H9 (cell line): Measurements from ENCODE around the gene PLXNA2. TPM values are rescaled to one million over a fixed set of nuclear protein-coding genes. Genes with fewer than 3 reads are reported as not detected.

Experiments
- DNase-seq: peaks from one replicate; pipeline ENCODE4 v3.0.0-alpha.2; 2017
- H2AFZ ChIP-seq: one replicate; pipeline ENCODE4 v1.6.1; 2013; ENCODE audit warnings: mild to moderate bottlenecking, low read length, control low read depth, moderate library complexity
- H2AK5ac ChIP-seq: 2 replicates; pipeline ENCODE4 v1.6.1; 2013; ENCODE audit warnings: low read length, control low read depth, mixed read lengths; ENCODE audit not compliant: insufficient read length
- H2BK120ac ChIP-seq: one replicate; pipeline ENCODE4 v1.6.1; 2013; ENCODE audit warnings: low read depth, mild to moderate bottlenecking, low read length, control low read depth, inconsistent platforms; ENCODE audit not compliant: poor library complexity, severe bottlenecking
- H2BK12ac ChIP-seq: 2 replicates; pipeline ENCODE4 v1.6.1; 2013; ENCODE audit warnings: low read length, control low read depth, mixed read lengths, low read depth; ENCODE audit not compliant: insufficient read length
- H2BK15ac ChIP-seq: 2 replicates; pipeline ENCODE4 v1.6.1; 2013; ENCODE audit warnings: low read depth, low read length, control low read depth
- H2BK20ac ChIP-seq: one replicate; pipeline ENCODE4 v1.6.1; 2013; ENCODE audit warnings: low read depth, mild to moderate bottlenecking, low read length, control low read depth, inconsistent platforms; ENCODE audit not compliant: poor library complexity, severe bottlenecking
- H2BK5ac ChIP-seq: 2 replicates; pipeline ENCODE4 v1.6.1; 2013; ENCODE audit warnings: low read length, control low read depth, mixed read lengths; ENCODE audit not compliant: insufficient read length
- H3K14ac ChIP-seq: 2 replicates; pipeline ENCODE4 v1.6.1; 2013; ENCODE audit warnings: low read length, control low read depth; ENCODE audit not compliant: insufficient read depth
- H3K18ac ChIP-seq: 2 replicates; pipeline ENCODE4 v1.6.1; 2013; ENCODE audit warnings: low read depth, mild to moderate bottlenecking, mixed read lengths, low read length, control low read depth; ENCODE audit not compliant: insufficient read length
- H3K23ac ChIP-seq: 2 replicates; pipeline ENCODE4 v1.6.1; 2013; ENCODE audit warnings: low read length, control low read depth, mixed read lengths, low read depth; ENCODE audit not compliant: insufficient read length
- H3K23me2 ChIP-seq: 2 replicates; pipeline ENCODE4 v1.6.1; 2013; ENCODE audit warnings: low read depth, mild to moderate bottlenecking, mixed read lengths, low read length, control low read depth; ENCODE audit not compliant: insufficient read length, poor library complexity, severe bottlenecking
- H3K27ac ChIP-seq: 2 replicates; pipeline ENCODE4 v1.5.1; 2013; ENCODE audit warnings: low read length, control low read depth, mixed read lengths, low read depth; ENCODE audit not compliant: insufficient read length
- H3K27me3 ChIP-seq: 2 replicates; pipeline ENCODE4 v1.6.1; 2013; ENCODE audit warnings: low read length, control low read depth, inconsistent platforms; ENCODE audit not compliant: insufficient read depth
- H3K4ac ChIP-seq: 2 replicates; pipeline ENCODE4 v1.6.1; 2013; ENCODE audit warnings: low read depth, mild to moderate bottlenecking, control low read depth, inconsistent platforms, low read length, moderate library complexity
- H3K4me1 ChIP-seq: 2 replicates; pipeline ENCODE4 v1.6.1; 2013; ENCODE audit warnings: low read length, control low read depth, inconsistent platforms; ENCODE audit not compliant: insufficient read depth
- H3K4me2 ChIP-seq: 2 replicates; pipeline ENCODE4 v1.6.1; 2013; ENCODE audit warnings: low read length, control low read depth, mixed read lengths; ENCODE audit not compliant: insufficient read length, insufficient read depth
- H3K56ac ChIP-seq: 2 replicates; pipeline ENCODE4 v1.6.1; 2013; ENCODE audit warnings: low read depth, mild to moderate bottlenecking, mixed read lengths, low read length, control low read depth; ENCODE audit not compliant: insufficient read length
- H3K79me1 ChIP-seq: 2 replicates; pipeline ENCODE4 v1.6.1; 2013; ENCODE audit warnings: low read depth, mild to moderate bottlenecking, moderate library complexity, low read length, control low read depth, inconsistent platforms; ENCODE audit not compliant: insufficient read depth, poor library complexity, severe bottlenecking
- H3K79me2 ChIP-seq: 2 replicates; pipeline ENCODE4 v1.6.1; 2013; ENCODE audit warnings: low read length, control low read depth, inconsistent platforms; ENCODE audit not compliant: insufficient read depth
- H3K9ac ChIP-seq: 2 replicates; pipeline ENCODE4 v1.6.1; 2013; ENCODE audit warnings: low read length, control low read depth, mixed read lengths; ENCODE audit not compliant: insufficient read length; ENCODE audit errors: extremely low read depth
- H3K9me3 ChIP-seq: one replicate; pipeline ENCODE4 v1.6.1; 2013; ENCODE audit warnings: low read depth, low read length, inconsistent platforms; ENCODE audit not compliant: control insufficient read depth
- H3T11ph ChIP-seq: one replicate; pipeline ENCODE4 v1.6.1; 2013; ENCODE audit warnings: mild to moderate bottlenecking, low read length, control low read depth, inconsistent platforms
- H4K20me1 ChIP-seq: one replicate; pipeline ENCODE4 v1.6.1; 2013; ENCODE audit not compliant: control insufficient read depth, insufficient read length, insufficient read depth
- H4K5ac ChIP-seq: 2 replicates; pipeline ENCODE4 v1.6.1; 2013; ENCODE audit warnings: low read depth, mild to moderate bottlenecking, mixed read lengths, low read length, control low read depth; ENCODE audit not compliant: insufficient read length
- H4K8ac ChIP-seq: replicated peaks from 2 replicates; pipeline ENCODE4 v1.6.1; 2013; ENCODE audit warnings: low read length, control low read depth, mixed read lengths, low read depth; ENCODE audit not compliant: insufficient read length
- H4K91ac ChIP-seq: 2 replicates; pipeline ENCODE4 v1.6.1; 2013; ENCODE audit warnings: low read depth, mild to moderate bottlenecking, moderate library complexity, mixed read lengths, low read length, control low read depth; ENCODE audit not compliant: insufficient read length
- H3K27ac Mint-ChIP-seq, 3 experiments: 2 replicates in 2 of 3; 3 replicates in 1 of 3; pipeline ENCODE4 v1.8.0; 2020 to 2021; ENCODE audit warnings: mixed read lengths in 3 of 3, mild to moderate bottlenecking in 1 of 3, moderate library complexity in 1 of 3
- H3K27me3 Mint-ChIP-seq: 2 replicates; pipeline ENCODE4 v1.8.0; 2021; ENCODE audit warnings: low read depth, mild to moderate bottlenecking, moderate library complexity, mixed read lengths
- H3K36me3 Mint-ChIP-seq, 3 experiments: 2 replicates in 2 of 3; 3 replicates in 1 of 3; pipeline ENCODE4 v1.8.0; 2020 to 2021; ENCODE audit warnings: low read depth in 3 of 3, mixed read lengths in 3 of 3; ENCODE audit not compliant: insufficient read depth in 1 of 3
- H3K4me1 Mint-ChIP-seq, 2 experiments: 2 replicates each; pipeline ENCODE4 v1.8.0; 2020; ENCODE audit warnings: mixed read lengths in 2 of 2
- H3K4me3 Mint-ChIP-seq, 2 experiments: 2 replicates in 1 of 2; 3 replicates in 1 of 2; pipeline ENCODE4 v1.8.0; 2020 to 2021; ENCODE audit warnings: mild to moderate bottlenecking in 2 of 2, mixed read lengths in 2 of 2, moderate library complexity in 1 of 2
- H3K9me3 Mint-ChIP-seq, 2 experiments: 2 replicates in 1 of 2; 3 replicates in 1 of 2; pipeline ENCODE4 v1.8.0; 2020; ENCODE audit warnings: mild to moderate bottlenecking in 2 of 2, mixed read lengths in 2 of 2, moderate library complexity in 1 of 2
- CTCF ChIP-seq: fragments of 200-600 bp; sonication (generic); conservative IDR thresholded peaks from 3 replicates; pipeline ENCODE4 v1.8.0; 2021; ENCODE audit warnings: antibody characterized with exemption, mild to moderate bottlenecking
- WGBS: extraction: QIAGEN DNeasy Blood & Tissue Kit; methylation state at CpG from one replicate; pipeline ENCODE4 v1.1.7; 2013; ENCODE audit warnings: missing lambda C conversion rate, low lambda C conversion rate, mixed read lengths; ENCODE audit not compliant: insufficient read length; ENCODE audit errors: extremely low coverage; 5-methylcytosine and 5-hydroxymethylcytosine counted together
- total RNA-seq: library from RNA; stranded (reverse); gene quantifications from 2 replicates; pipeline ENCODE4 v1.2.1, GENCODE V29; 2021

Gene PLXNA2
- total RNA-seq, 1 experiment from 2014 or later = 0.57 TPM

- no peak overlapping the region for H2AFZ ChIP-seq
- no peak overlapping the region for H2BK120ac ChIP-seq
- no peaks in the 10 kb centered on the region; the same call in 1 of the 2 replicates for H3K4me1 ChIP-seq
- peaks cover 27 to 29% of the 10 kb centered on the region in 2 experiments for H3K4me1 Mint-ChIP-seq
- no peaks in the 10 kb centered on the region for H3K27me3 ChIP-seq
- H4K91ac ChIP-seq = no peak overlapping the region
- H4K20me1 ChIP-seq = no peaks in the 10 kb centered on the region
- H2BK20ac ChIP-seq = no peak overlapping the region
- no peak overlapping the region for H3K27ac Mint-ChIP-seq
- no peak overlapping the region for H3K23ac ChIP-seq
- H3K18ac ChIP-seq = no peak overlapping the region
- DNase-seq = no peak
- TF ChIP-seq CTCF = no peak
- no peak overlapping the region for H3K14ac ChIP-seq
- H3K27ac ChIP-seq = no peak overlapping the region
- no peak overlapping the region for H3K9ac ChIP-seq
- no peaks in the 10 kb centered on the region for H3K9me3 ChIP-seq
- WGBS = no CpG with 5 or more reads among the region's 4 CpGs
- H3K56ac ChIP-seq = no peak overlapping the region
- H3K27me3 Mint-ChIP-seq = peaks cover 2% of the 10 kb centered on the region; the same call in 1 of the 2 replicates
- H3K36me3 Mint-ChIP-seq = no peaks in the 10 kb centered on the region
- no peak overlapping the region for H2BK15ac ChIP-seq
- no peaks in the 10 kb centered on the region for H3K79me2 ChIP-seq
- H2BK5ac ChIP-seq = no peak overlapping the region
- no peak overlapping the region for H4K8ac ChIP-seq
- no peak overlapping the region for H4K5ac ChIP-seq
- no peaks in the 10 kb centered on the region for H3K23me2 ChIP-seq
- H3K79me1 ChIP-seq = no peaks in the 10 kb centered on the region
- H3K4me2 ChIP-seq = no peak overlapping the region
- H2AK5ac ChIP-seq = no peak overlapping the region
- no peaks in the 10 kb centered on the region for H3K9me3 Mint-ChIP-seq
- H3T11ph ChIP-seq = no peak overlapping the region
- no peak overlapping the region for H3K4me3 Mint-ChIP-seq
- no peak overlapping the region for H3K4ac ChIP-seq
- H2BK12ac ChIP-seq = no peak overlapping the region
Measured at GRCh38 chr1:208111646-208112190, 132.5 kb downstream of the PLXNA2 start.
